CD4-positive, alpha-beta T cell treated with Interleukin-10 for 1 hour (primary cell): ENCODE measurements around the gene PLXNA4.

Experiments
- DNase-seq: peaks from one replicate; pipeline ENCODE4 v3.0.0-alpha.2; 2020

PLXNA4 gene

DNA sequence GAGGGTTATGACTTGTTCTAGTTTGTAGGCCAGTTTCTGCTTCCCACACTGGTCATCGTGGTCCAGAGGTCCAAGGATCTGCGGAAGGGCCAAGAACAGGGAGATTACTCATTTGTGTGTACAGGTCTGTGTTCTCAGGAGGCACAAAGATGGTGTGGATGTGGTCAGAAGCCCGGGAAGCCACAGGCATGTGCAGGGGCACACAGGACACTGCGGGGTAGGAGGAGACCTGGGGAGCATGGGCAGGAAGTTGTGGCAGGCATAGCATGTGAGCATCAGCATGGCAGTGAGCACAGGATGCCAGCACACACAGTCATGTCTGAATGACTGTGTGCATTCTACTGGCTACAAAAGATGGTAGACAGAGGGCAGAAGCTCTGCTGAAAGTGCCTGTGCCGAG, 445.8 kb downstream of the PLXNA4 start:
- DNase-seq = no peak

DNA sequence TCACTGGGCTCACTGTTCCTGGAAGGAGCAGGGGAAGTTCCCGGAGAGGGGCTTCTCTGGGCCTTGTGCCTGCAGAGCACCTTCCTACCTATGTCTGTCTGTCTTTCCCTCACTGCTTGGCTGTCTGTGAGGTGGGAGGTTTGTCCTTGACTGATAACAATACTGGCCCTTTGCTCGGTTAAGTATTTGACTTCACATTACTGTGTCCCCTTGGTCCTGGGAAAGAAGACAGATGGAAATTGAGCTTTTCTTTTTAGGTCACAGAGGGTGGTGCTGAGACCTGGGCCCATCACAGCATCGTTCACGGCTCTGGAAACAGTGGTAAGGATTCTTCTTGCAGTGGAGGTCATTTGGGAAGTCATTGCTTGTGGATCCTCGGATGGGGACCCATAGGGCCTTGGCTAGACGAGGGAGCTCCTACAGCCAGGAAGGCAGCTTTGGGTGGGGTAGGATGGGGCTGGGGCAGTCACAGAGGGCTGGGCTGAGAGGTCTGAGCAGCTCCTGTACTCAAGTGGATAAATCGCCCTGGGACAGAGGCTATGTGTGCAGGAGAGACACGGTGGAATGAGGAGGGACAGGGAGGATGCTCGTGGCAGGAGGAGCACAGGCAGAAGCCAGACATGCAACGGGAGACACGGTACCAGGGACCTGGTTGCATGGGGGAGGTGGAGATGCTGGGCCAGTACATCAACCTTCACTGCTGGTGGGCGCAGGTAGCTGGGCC, 450.2 kb downstream of the PLXNA4 start:
- DNase-seq = no peak

DNA sequence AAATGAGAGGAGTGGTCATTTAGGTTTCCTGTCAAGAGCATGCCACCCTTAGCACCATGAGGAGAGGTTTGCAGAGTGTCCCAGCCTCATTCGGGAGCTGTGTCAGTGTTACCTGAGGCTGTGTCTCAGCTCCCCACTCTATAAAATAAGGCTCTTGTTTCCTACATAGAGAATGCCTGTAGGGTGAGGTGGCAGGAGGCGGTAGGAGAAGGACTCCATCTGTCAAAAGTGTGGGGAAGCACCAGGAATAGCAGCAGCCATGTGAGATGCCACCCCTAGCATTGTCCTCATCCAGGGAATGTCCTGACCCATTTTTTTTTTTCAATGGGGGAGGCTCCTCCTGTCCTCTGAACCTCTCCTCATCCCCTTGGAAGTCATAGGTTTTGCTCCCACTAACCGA, 451.2 kb downstream of the PLXNA4 start:
- DNase-seq = no peak

GRCh38 chr7:132124575-132124974, 451.7 kb downstream of the PLXNA4 start:
- DNase-seq = no peak

DNA sequence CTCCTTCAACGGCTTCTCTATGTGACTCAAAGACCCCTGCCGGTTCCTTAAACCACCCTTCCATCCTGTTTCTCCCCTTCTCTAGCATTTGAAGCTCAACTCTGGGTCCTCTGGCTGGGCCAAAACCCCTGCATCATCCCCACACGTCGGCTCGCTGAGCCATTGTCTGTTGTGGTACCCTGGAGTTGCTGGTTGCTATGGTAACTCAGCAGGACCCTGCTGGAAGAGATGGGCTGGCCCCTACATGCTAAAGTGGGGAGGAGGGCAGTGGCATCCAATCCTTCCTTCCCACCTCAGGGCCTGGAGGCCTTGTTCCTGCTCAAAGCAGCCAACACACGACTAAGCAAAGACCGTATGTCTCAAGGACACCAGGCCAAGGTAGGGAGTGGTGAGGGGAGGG, 452.5 kb downstream of the PLXNA4 start:
- DNase-seq = no peak

GRCh38 chr7:132122901-132123300, 453.4 kb downstream of the PLXNA4 start:
- DNase-seq = no peak

- no peak for DNase-seq
Measured at GRCh38 chr7:132121987-132122386, 454.3 kb downstream of the PLXNA4 start.

GRCh38 chr7:132118641-132119040, 457.6 kb downstream of the PLXNA4 start:
- DNase-seq = no peak

GRCh38 chr7:132117636-132118035, 458.6 kb downstream of the PLXNA4 start:
- no peak for DNase-seq

DNA sequence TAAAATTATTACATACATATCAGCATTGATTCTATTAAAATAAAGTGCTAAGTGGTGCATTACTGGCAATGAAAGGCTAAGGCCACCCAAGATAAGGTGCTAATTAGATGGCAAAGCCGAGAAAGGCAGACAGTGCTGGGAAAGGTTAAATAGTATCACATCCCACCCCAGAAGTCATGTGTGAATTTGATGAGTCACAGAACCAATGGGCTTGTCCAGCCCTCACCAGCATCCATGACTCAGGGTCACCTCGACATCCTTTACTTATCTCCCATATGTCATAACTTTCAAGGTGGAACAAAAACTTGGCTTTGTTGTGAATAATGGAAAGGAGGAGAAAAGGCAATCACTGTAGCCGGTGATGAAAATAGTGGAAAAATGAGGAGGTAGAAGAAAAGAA, 459.1 kb downstream of the PLXNA4 start:
- DNase-seq = no peak

- no peak for DNase-seq
Measured at GRCh38 chr7:132116369-132116768, 459.9 kb downstream of the PLXNA4 start.

DNA sequence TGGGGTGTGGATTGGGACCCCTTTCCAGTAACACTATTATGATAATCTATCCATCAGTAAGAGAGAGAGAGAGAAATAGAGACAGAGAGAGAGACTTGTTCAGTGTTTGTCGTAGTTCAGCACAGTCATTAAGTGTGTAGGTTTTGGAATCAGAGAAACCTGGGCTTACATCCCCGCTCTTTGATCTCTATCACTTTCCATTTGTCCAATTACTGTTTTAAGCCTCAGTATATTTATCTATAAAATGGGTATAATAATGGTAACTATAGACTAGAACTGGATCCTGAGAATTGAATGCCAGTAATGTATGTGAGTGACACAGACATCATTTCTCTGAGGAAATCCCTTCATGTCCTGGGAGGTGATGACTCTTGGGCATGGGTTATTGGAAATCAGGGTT, 460.5 kb downstream of the PLXNA4 start:
- DNase-seq = no peak

DNA sequence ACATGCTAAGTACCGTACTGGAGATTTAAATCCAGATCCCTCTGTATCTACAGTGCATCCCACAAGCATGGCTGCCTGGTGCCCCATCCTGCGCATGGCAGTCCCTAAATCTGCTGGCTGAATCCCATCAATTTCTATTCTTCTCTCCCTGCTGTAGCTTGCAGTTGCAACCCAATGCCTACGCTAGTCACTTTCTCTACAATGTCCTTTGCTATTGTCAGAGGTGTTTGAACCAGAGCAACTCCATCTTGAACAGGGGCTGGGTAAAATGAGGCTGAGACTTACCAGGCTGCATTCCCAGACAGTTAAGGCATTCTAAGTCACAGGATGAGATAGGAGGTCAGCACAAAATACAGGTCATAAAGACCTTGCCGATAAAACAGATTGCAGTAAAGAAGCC, 461.2 kb downstream of the PLXNA4 start:
- no peak for DNase-seq

DNA sequence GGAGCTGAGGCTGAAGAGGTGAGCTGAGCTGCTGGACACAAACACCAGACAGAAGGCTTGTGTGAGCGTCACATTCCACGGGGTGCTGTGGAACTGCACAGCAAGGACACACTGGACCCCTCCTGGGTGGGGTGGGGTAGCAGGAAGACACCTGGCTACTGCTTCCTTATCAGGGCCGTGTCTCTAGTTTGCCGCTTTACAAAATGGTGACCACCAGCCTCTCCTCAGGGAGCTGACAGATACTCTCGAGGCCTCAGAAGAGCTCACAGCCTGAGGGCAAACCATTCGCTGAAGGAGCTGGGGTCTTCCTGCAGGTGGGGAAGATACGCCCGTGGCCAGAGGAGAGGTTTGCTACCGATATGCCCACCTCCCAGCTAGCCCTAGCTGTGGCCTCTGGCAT, 461.9 kb downstream of the PLXNA4 start:
- DNase-seq = no peak

DNA sequence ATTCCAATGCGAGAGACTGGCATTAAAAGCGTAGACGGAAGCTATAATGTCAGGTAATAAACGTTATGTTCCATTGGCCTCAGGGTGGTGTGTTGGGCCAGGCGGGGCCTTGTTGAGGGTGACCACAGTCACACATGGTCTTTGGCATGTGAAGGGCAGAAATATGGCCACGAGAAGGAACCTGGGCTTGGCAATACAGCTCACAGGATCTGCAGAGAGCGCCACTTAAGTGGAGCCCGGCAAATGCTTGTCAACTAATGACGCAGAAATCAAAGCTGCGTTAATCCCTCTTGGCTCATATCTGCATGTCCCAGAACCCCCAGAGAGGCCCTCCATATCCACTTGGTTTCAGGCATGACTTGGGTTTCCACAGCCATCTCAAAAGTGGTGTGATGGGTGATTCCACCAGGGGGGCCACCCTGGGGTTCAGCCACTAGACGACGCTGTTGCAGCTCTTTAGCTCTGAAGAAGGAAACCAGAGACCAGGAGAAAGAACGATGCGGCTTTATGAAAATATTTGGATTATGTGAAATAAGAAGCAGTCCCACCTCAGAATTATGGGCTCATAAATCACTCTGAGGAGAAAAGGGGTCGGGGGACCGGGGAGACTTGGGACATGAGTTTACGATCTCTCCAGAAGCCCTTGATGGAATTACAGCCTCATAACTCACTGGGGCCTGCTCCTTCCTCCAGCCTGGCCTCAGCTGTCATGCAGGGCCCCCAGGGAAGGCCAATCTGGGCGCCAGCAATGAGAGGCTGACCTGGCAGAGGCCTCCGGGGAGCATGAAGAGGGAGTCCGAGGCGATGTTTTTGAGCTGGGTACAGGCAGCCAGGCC, 462.5 kb downstream of the PLXNA4 start:
- DNase-seq = no peak

- no peak for DNase-seq
Measured at GRCh38 chr7:132112657-132113056, 463.6 kb downstream of the PLXNA4 start.

DNA sequence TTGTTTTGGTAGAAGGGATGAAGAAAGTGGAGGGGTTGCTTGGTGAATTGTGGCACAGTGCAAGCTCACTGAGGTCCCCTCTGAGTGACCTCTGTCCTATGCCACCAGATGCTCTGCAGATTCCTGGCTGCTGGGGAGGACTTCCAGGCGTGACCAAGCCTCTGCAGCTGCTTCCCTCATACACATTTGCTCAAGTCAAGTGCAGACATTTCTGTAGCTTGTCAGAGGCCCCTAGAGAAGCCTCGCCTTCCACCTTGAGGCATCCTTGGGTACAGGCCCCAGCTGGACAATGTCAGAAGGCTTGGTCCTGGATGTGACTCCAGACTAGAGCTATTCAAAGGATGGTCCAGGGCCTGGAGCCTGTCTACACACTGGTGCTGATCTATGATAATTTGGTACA, 464.2 kb downstream of the PLXNA4 start:
- no peak for DNase-seq

DNA sequence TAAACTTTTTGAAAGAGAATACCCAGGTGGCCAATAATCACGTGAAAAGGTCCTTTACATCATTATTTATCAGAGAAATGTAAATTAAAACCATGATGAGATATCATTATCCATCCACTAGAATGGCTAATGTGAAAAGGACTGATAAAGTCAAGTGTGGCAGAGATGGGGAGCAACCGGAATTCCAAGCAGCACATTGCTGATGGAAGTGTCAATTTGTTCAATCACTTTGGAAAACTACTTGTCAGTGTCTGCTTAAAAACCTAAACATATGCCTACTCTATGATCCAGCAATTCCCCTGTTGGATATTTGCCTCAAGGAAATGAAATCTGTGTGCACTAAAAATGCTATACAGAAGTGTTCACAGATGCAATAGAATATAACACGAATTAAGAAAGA, 465.6 kb downstream of the PLXNA4 start:
- DNase-seq = no peak

GRCh38 chr7:132109769-132110168, 466.5 kb downstream of the PLXNA4 start:
- no peak for DNase-seq

GRCh38 chr7:132108563-132108962, 467.7 kb downstream of the PLXNA4 start:
- DNase-seq = no peak

DNA sequence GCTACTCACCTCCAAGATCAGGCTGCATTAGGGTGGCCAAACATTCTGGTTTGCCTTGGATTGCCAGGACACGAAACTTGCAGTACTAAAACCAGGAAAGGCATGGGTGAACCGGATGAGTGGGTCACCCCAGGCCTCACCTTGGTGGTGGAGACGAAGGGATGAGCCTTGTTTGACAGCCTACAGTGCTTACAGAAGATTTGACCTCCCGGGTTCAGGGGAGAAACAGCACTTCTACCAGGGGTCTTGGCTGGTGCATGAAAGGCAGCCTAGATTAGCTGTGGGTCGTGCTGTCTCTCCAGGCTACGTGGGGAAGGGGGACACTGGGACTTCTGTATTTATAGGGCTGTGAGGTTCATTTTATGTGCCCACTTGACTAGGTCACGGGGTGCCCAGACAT, 469.8 kb downstream of the PLXNA4 start:
- no peak for DNase-seq

GRCh38 chr7:132105096-132105495, 471.2 kb downstream of the PLXNA4 start:
- no peak for DNase-seq

GRCh38 chr7:132103718-132104117, 472.6 kb downstream of the PLXNA4 start:
- no peak for DNase-seq

- DNase-seq = no peak
Measured at GRCh38 chr7:132102942-132103341, 473.3 kb downstream of the PLXNA4 start.

DNA sequence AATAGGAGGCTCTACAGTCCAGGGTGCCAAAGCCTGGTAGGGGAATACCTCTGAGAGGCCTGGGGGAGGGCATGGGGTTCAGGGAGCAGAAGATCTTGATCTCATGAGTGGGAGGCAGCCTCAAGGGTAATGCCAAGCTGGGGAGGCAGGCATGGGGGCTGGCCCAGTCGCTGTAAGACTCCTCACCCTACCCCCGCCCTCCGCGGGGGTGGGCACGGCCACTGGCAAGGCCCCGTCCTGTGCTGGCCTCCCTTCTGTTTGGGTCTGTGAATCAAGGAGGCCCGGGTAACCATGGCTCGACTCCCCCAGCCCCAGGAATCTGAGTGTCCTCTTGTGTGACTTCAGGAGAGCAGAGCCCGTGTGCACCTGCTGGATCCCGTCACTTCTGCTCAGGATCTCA, 473.9 kb downstream of the PLXNA4 start:
- no peak for DNase-seq
